ENCODE data around the gene SYNJ2. TPM values are rescaled to one million over a fixed set of nuclear protein-coding genes. Genes with fewer than 3 reads are reported as not detected.
"Not testable (repeated sequence)": the region's sequence is repeated elsewhere in the genome, so short reads cannot be mapped to it uniquely, and the experiment has no call there.

SYNJ2 gene
- total RNA-seq, 2 experiments from 2014 or later = 26.2 to 32.1 TPM

- Mint-ChIP-seq H3K4me1 (peaks cover 30% of the 10 kb centered on the region), H3K9me3 (peaks cover 12% of the 10 kb centered on the region), H3K27ac (peak overlapping the region; percentile 94), H3K36me3 (peaks cover 27% of the 10 kb centered on the region), H3K27me3 (no peaks in the 10 kb centered on the region), H3K4me3 (peak overlapping the region; percentile 73)
- POLR2A ChIA-PET = interaction anchor here (0.6 to 3.6 kb wide), 5 partner anchors 17 to 1885 kb away, joined by 3 to 17 read pairs (median 3); partner anchors contain the start of gene SYNJ2
- DNase-seq (no peak), ATAC-seq (ENCODE audit: low read depth) (no peak)
Observed at GRCh38 chr6:157964100-157964499, 17.6 kb upstream of the SYNJ2 start.

DNA sequence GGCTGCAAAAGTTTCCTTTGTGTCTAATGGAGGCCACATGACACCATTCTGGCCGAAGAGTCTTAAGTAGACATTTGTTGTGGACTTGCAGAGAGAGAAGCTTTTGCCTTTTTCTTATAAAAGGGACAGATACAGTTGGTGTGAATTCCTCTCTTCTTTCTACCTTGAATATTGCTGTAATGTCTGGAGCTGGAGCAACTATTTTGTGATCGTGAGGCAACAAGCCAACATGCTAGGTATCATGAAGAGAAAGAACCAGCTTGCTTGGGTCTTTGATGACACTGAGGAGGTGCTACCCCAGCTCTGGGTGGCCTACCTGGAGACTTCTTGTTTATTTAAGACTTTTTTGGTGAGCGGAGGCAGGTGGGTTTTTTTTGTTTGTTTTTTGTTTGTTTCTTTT lies 16.3 kb upstream of the SYNJ2 start:
- ATAC-seq (ENCODE audit: low read depth) (no peak), DNase-seq (no peak)
- Mint-ChIP-seq H3K4me1 (peaks cover 31% of the 10 kb centered on the region), H3K9me3 (peaks cover 3% of the 10 kb centered on the region), H3K27ac (no peak overlapping the region), H3K4me3 (no peak overlapping the region), H3K36me3 (peaks cover 18% of the 10 kb centered on the region), H3K27me3 (peaks cover under 1% of the 10 kb centered on the region)
- POLR2A ChIA-PET = interaction anchor here (1.1 kb wide), 1 partner anchor 16 kb away, joined by 4 read pairs; the partner anchor contains the start of gene SYNJ2

GRCh38 chr6:157966589-157966977 lies 15.1 kb upstream of the SYNJ2 start:
- ATAC-seq (ENCODE audit: low read depth) = no peak
- H3K27me3 Mint-ChIP-seq = peaks cover 10% of the 10 kb centered on the region
- no peak for DNase-seq
- no peak overlapping the region for H3K27ac Mint-ChIP-seq
- H3K9me3 Mint-ChIP-seq = peaks cover 2% of the 10 kb centered on the region
- peaks cover 18% of the 10 kb centered on the region for H3K36me3 Mint-ChIP-seq
- POLR2A ChIA-PET = no interaction called here
- no peak overlapping the region for H3K4me3 Mint-ChIP-seq
- H3K4me1 Mint-ChIP-seq = peaks cover 36% of the 10 kb centered on the region

DNA sequence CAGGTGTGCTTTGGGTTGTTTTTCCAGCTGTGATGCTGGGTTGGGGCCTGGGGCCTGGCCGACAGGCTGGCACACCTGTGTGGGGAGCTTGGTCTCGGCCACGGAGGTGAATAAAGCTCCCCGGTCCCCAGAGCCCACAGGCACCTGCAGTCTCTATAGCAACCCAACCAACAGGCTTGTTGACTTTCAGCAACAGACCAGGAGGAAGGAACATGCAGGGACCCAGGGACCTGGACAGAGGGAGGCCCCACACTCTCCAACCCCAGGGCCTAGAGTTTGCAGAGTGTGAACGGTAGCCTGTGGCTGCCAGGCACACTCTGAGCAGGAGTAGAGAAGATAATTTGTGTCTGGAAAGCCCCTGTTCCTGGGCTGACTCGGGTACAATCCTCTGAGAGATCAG lies 14.6 kb upstream of the SYNJ2 start:
- POLR2A ChIA-PET = no interaction called here
- Mint-ChIP-seq H3K27me3 (peaks cover 12% of the 10 kb centered on the region), H3K4me3 (no peak overlapping the region), H3K36me3 (peaks cover 18% of the 10 kb centered on the region), H3K27ac (no peak overlapping the region), H3K9me3 (peaks cover 2% of the 10 kb centered on the region), H3K4me1 (peaks cover 35% of the 10 kb centered on the region)
- DNase-seq = no peak
- ATAC-seq (ENCODE audit: low read depth) = no peak

DNA sequence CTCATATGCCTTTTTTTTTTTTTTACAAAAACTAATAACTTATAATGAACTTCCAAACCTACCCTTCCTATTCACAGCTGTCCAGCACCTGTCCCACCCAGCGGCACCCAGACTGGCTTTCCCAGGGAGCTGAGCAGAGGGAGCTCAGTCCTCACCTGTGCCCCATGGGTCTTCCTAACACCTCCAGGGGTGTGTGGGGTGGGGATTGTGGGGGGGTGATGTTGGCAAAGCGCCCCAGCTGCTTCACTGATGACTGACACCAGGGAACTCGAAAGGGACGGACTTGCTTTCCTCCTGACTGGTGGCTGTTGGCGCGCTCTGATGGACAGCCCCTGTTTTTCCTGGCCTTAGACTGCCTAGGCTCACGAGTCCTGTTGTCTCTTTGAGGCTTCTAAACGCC lies 14.2 kb upstream of the SYNJ2 start:
- no peak for ATAC-seq (ENCODE audit: low read depth)
- DNase-seq = no peak
- Mint-ChIP-seq H3K27me3 (peaks cover 12% of the 10 kb centered on the region), H3K4me1 (peaks cover 31% of the 10 kb centered on the region), H3K27ac (no peak overlapping the region), H3K36me3 (peaks cover 18% of the 10 kb centered on the region), H3K9me3 (peaks cover 2% of the 10 kb centered on the region), H3K4me3 (no peak overlapping the region)
- POLR2A ChIA-PET = interaction anchor here (1.0 kb wide), 1 partner anchor 14 kb away, joined by 3 read pairs; the partner anchor contains the start of gene SYNJ2

DNA sequence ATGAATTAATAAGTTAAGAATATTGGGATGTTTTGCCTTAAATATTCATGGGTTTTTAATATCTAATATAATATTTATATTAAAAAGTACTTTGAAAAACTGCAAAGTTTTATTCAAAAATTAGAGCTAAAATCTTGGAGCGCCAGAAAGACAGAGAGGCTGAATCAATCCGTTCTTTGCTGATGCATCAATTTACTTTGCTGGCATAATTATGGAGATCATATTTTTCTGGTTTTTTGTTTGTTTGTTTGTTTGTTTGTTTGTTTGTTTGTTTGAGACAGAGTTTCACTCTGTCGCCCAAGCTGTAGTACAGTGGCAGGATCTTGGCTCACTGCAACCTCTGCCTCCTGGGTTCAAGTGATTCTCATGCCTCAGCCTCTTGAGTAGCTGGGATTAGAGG lies 9.5 kb upstream of the SYNJ2 start:
- DNase-seq; H3K4me3 Mint-ChIP-seq; POLR2A ChIA-PET; H3K9me3 Mint-ChIP-seq; ATAC-seq (ENCODE audit: low read depth); H3K27ac Mint-ChIP-seq; H3K36me3 Mint-ChIP-seq: not testable (repeated sequence)
- peaks cover 17% of the 10 kb centered on the region for H3K4me1 Mint-ChIP-seq
- H3K27me3 Mint-ChIP-seq = peaks cover 16% of the 10 kb centered on the region

DNA sequence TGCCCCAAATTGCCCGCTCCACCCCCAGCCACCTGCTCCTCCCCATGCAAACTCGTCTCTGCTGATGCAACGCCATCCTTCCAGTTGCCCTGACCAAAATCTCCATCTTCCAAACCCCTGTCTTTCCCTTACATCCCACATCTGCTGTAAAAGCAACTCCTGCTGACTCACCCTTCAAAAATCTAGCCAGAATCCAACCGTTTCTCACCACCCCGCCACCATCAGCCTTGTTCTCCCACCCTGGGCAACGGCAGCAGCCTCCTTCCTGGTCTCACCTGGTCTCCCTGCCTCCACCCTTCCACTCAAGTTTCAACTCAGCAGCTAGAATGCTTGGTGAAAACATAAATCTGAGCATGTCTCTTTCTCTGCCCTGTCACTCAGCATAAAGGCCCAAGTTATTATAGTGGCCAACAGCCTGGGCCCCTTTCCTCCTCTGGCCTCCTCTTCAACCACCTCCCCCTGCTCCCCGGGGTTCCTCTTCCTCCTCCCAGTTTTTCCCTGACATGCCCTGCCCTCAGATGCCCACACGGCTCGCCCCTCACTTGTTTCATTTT lies 7.2 kb upstream of the SYNJ2 start:
- H3K9me3 Mint-ChIP-seq = no peaks in the 10 kb centered on the region
- peaks cover 19% of the 10 kb centered on the region for H3K4me1 Mint-ChIP-seq
- POLR2A ChIA-PET = no interaction called here
- H3K27me3 Mint-ChIP-seq = peaks cover 17% of the 10 kb centered on the region
- H3K36me3 Mint-ChIP-seq = peaks cover 8% of the 10 kb centered on the region
- no peak overlapping the region for H3K4me3 Mint-ChIP-seq
- H3K27ac Mint-ChIP-seq = peak overlapping the region; percentile 7
- DNase-seq (no peak), ATAC-seq (ENCODE audit: low read depth) (no peak)

DNA sequence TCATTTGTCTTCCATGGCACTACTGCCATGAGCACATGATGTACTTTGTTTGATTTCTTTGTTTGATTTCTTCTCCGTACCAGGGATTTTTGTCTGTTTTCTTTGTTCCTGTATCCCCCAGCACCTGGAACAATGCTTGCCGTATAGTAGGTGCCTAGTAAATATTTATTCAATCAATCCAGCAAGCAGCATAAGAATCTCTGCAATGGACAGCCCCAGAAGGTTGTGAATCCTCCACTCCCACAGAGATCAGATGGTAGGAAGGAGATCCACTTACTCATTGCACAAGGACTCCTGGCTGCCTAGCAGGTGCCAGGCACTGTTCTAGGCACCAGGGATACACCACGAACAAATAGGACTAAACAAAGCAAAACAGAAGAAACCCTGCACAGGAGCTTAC lies 6.7 kb upstream of the SYNJ2 start:
- H3K4me3 Mint-ChIP-seq = no peak overlapping the region
- POLR2A ChIA-PET = no interaction called here
- H3K9me3 Mint-ChIP-seq = no peaks in the 10 kb centered on the region

DNA sequence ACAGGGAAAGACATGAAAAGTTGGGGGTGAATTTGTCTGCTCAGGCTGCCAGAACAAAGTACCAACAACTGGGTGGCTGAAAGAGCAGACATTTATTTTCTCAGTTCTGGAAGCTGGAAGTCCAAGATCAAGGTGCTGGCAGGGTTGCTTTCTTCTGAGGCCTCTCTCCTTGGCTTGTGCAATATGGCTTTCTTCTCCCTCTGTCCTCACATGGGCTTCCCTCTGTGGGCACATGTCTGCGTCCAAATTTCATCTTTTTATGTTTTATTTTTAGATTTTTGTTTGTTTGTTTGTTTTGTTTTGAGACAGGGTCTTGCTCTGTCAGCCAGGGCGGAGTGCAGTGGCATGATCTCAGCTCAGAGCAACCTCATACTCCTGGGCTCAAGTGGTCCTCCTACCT lies 6.2 kb upstream of the SYNJ2 start:
- POLR2A ChIA-PET = no interaction called here
- Mint-ChIP-seq H3K4me3 (no peak overlapping the region), H3K9me3 (no peaks in the 10 kb centered on the region), H3K36me3 (peaks cover 7% of the 10 kb centered on the region), H3K4me1 (peaks cover 28% of the 10 kb centered on the region), H3K27ac (no peak overlapping the region), H3K27me3 (peaks cover 16% of the 10 kb centered on the region)
- DNase-seq (no peak), ATAC-seq (ENCODE audit: low read depth) (no peak)

More for the DNA sequence above, 6.7 kb upstream of the SYNJ2 start:
- Mint-ChIP-seq H3K4me1 (peaks cover 25% of the 10 kb centered on the region), H3K36me3 (peaks cover 8% of the 10 kb centered on the region), H3K27ac (no peak overlapping the region), H3K27me3 (peaks cover 17% of the 10 kb centered on the region)
- DNase-seq (no peak), ATAC-seq (ENCODE audit: low read depth) (no peak)

DNA sequence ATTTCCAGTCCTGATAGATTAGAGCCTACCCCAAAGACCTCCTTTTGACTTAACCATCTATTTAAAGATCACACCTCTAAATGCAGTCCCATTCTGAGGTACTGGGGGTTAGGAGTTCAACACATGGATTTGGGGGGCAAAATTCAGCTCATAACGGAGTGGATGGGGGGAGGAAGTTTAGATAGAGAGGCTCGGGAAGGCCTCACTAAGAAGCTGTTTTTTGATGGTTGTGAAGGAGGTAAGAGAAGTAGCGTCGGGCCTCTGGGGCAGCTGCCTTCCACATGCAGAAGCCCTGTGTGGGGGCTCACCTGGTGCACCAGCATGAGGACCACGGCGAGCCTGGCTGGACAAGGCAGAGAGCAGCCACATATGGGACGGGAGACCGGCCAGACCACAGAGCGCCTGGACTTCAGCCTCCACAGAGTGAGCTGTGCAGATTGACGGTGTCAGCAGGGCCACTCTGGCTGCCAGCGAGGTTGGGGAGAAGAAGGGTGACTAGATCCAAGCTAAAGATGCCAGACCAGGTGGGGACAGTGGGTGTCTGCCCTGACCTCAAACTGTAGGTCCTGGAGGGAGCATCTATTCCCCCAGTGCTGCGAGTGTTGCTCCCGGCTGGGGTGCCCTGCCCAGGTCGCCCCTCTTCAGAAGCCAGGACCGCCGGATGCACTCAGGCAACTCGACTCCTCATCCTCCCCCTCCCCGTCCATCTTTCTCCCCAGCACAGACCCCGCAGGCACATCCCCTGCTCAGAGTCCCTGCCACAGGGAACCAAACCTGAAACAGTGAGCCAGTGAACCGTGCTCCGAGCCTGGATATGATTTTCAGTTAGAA lies 5.1 kb upstream of the SYNJ2 start:
- Mint-ChIP-seq H3K36me3 (no peaks in the 10 kb centered on the region), H3K27ac (no peak overlapping the region), H3K4me3 (no peak overlapping the region), H3K9me3 (no peaks in the 10 kb centered on the region), H3K4me1 (peaks cover 25% of the 10 kb centered on the region), H3K27me3 (peaks cover 7% of the 10 kb centered on the region)
- POLR2A ChIA-PET = no interaction called here
- no peak for DNase-seq
- no peak for ATAC-seq (ENCODE audit: low read depth)

GRCh38 chr6:157977176-157977804 lies 4.4 kb upstream of the SYNJ2 start:
- H3K9me3 Mint-ChIP-seq = no peaks in the 10 kb centered on the region
- no peaks in the 10 kb centered on the region for H3K36me3 Mint-ChIP-seq
- ATAC-seq (ENCODE audit: low read depth) = no peak
- POLR2A ChIA-PET = no interaction called here
- H3K4me1 Mint-ChIP-seq = peaks cover 25% of the 10 kb centered on the region
- no peak overlapping the region for H3K27ac Mint-ChIP-seq
- no peak for DNase-seq
- peaks cover 5% of the 10 kb centered on the region for H3K27me3 Mint-ChIP-seq
- no peak overlapping the region for H3K4me3 Mint-ChIP-seq

- Mint-ChIP-seq H3K4me1 (peaks cover 31% of the 10 kb centered on the region), H3K27me3 (peaks cover 5% of the 10 kb centered on the region), H3K27ac (no peak overlapping the region), H3K9me3 (no peaks in the 10 kb centered on the region), H3K36me3 (peaks cover 2% of the 10 kb centered on the region), H3K4me3 (no peak overlapping the region)
- DNase-seq = no peak
- ATAC-seq (ENCODE audit: low read depth) = no peak
- POLR2A ChIA-PET = no interaction called here
Observed at GRCh38 chr6:157978021-157978783, 3.5 kb upstream of the SYNJ2 start.

Data from activated naive CD8-positive, alpha-beta T cell treated with anti-CD3 and anti-CD28 coated beads, Interleukin-2, amount 10 ng/mL, durations not matched to agents 7 days and 5 days (primary cell).